H9 (cell line): ENCODE data around the gene SF3B3. TPM values are rescaled to one million over a fixed set of nuclear protein-coding genes. Genes with fewer than 3 reads are reported as not detected.

Source experiments
- DNase-seq: peaks from one replicate; pipeline ENCODE4 v3.0.0-alpha.2; 2017
- H2AFZ ChIP-seq: one replicate; pipeline ENCODE4 v1.6.1; 2013; ENCODE audit warnings: mild to moderate bottlenecking, low read length, control low read depth, moderate library complexity
- H2AK5ac ChIP-seq: 2 replicates; pipeline ENCODE4 v1.6.1; 2013; ENCODE audit warnings: low read length, control low read depth, mixed read lengths; ENCODE audit not compliant: insufficient read length
- H2BK120ac ChIP-seq: one replicate; pipeline ENCODE4 v1.6.1; 2013; ENCODE audit warnings: low read depth, mild to moderate bottlenecking, low read length, control low read depth, inconsistent platforms; ENCODE audit not compliant: poor library complexity, severe bottlenecking
- H2BK12ac ChIP-seq: 2 replicates; pipeline ENCODE4 v1.6.1; 2013; ENCODE audit warnings: low read length, control low read depth, mixed read lengths, low read depth; ENCODE audit not compliant: insufficient read length
- H2BK15ac ChIP-seq: 2 replicates; pipeline ENCODE4 v1.6.1; 2013; ENCODE audit warnings: low read depth, low read length, control low read depth
- H2BK20ac ChIP-seq: one replicate; pipeline ENCODE4 v1.6.1; 2013; ENCODE audit warnings: low read depth, mild to moderate bottlenecking, low read length, control low read depth, inconsistent platforms; ENCODE audit not compliant: poor library complexity, severe bottlenecking
- H2BK5ac ChIP-seq: 2 replicates; pipeline ENCODE4 v1.6.1; 2013; ENCODE audit warnings: low read length, control low read depth, mixed read lengths; ENCODE audit not compliant: insufficient read length
- H3K14ac ChIP-seq: 2 replicates; pipeline ENCODE4 v1.6.1; 2013; ENCODE audit warnings: low read length, control low read depth; ENCODE audit not compliant: insufficient read depth
- H3K18ac ChIP-seq: 2 replicates; pipeline ENCODE4 v1.6.1; 2013; ENCODE audit warnings: low read depth, mild to moderate bottlenecking, mixed read lengths, low read length, control low read depth; ENCODE audit not compliant: insufficient read length
- H3K23ac ChIP-seq: 2 replicates; pipeline ENCODE4 v1.6.1; 2013; ENCODE audit warnings: low read length, control low read depth, mixed read lengths, low read depth; ENCODE audit not compliant: insufficient read length
- H3K23me2 ChIP-seq: 2 replicates; pipeline ENCODE4 v1.6.1; 2013; ENCODE audit warnings: low read depth, mild to moderate bottlenecking, mixed read lengths, low read length, control low read depth; ENCODE audit not compliant: insufficient read length, poor library complexity, severe bottlenecking
- H3K27ac ChIP-seq: 2 replicates; pipeline ENCODE4 v1.5.1; 2013; ENCODE audit warnings: low read length, control low read depth, mixed read lengths, low read depth; ENCODE audit not compliant: insufficient read length
- H3K27me3 ChIP-seq: 2 replicates; pipeline ENCODE4 v1.6.1; 2013; ENCODE audit warnings: low read length, control low read depth, inconsistent platforms; ENCODE audit not compliant: insufficient read depth
- H3K4ac ChIP-seq: 2 replicates; pipeline ENCODE4 v1.6.1; 2013; ENCODE audit warnings: low read depth, mild to moderate bottlenecking, control low read depth, inconsistent platforms, low read length, moderate library complexity
- H3K4me1 ChIP-seq: 2 replicates; pipeline ENCODE4 v1.6.1; 2013; ENCODE audit warnings: low read length, control low read depth, inconsistent platforms; ENCODE audit not compliant: insufficient read depth
- H3K4me2 ChIP-seq: 2 replicates; pipeline ENCODE4 v1.6.1; 2013; ENCODE audit warnings: low read length, control low read depth, mixed read lengths; ENCODE audit not compliant: insufficient read length, insufficient read depth
- H3K56ac ChIP-seq: 2 replicates; pipeline ENCODE4 v1.6.1; 2013; ENCODE audit warnings: low read depth, mild to moderate bottlenecking, mixed read lengths, low read length, control low read depth; ENCODE audit not compliant: insufficient read length
- H3K79me1 ChIP-seq: 2 replicates; pipeline ENCODE4 v1.6.1; 2013; ENCODE audit warnings: low read depth, mild to moderate bottlenecking, moderate library complexity, low read length, control low read depth, inconsistent platforms; ENCODE audit not compliant: insufficient read depth, poor library complexity, severe bottlenecking
- H3K79me2 ChIP-seq: 2 replicates; pipeline ENCODE4 v1.6.1; 2013; ENCODE audit warnings: low read length, control low read depth, inconsistent platforms; ENCODE audit not compliant: insufficient read depth
- H3K9ac ChIP-seq: 2 replicates; pipeline ENCODE4 v1.6.1; 2013; ENCODE audit warnings: low read length, control low read depth, mixed read lengths; ENCODE audit not compliant: insufficient read length; ENCODE audit errors: extremely low read depth
- H3K9me3 ChIP-seq: one replicate; pipeline ENCODE4 v1.6.1; 2013; ENCODE audit warnings: low read depth, low read length, inconsistent platforms; ENCODE audit not compliant: control insufficient read depth
- H3T11ph ChIP-seq: one replicate; pipeline ENCODE4 v1.6.1; 2013; ENCODE audit warnings: mild to moderate bottlenecking, low read length, control low read depth, inconsistent platforms
- H4K20me1 ChIP-seq: one replicate; pipeline ENCODE4 v1.6.1; 2013; ENCODE audit not compliant: control insufficient read depth, insufficient read length, insufficient read depth
- H4K5ac ChIP-seq: 2 replicates; pipeline ENCODE4 v1.6.1; 2013; ENCODE audit warnings: low read depth, mild to moderate bottlenecking, mixed read lengths, low read length, control low read depth; ENCODE audit not compliant: insufficient read length
- H4K8ac ChIP-seq: replicated peaks from 2 replicates; pipeline ENCODE4 v1.6.1; 2013; ENCODE audit warnings: low read length, control low read depth, mixed read lengths, low read depth; ENCODE audit not compliant: insufficient read length
- H4K91ac ChIP-seq: 2 replicates; pipeline ENCODE4 v1.6.1; 2013; ENCODE audit warnings: low read depth, mild to moderate bottlenecking, moderate library complexity, mixed read lengths, low read length, control low read depth; ENCODE audit not compliant: insufficient read length
- H3K27ac Mint-ChIP-seq, 3 experiments: 2 replicates in 2 of 3; 3 replicates in 1 of 3; pipeline ENCODE4 v1.8.0; 2020 to 2021; ENCODE audit warnings: mixed read lengths in 3 of 3, mild to moderate bottlenecking in 1 of 3, moderate library complexity in 1 of 3
- H3K27me3 Mint-ChIP-seq: 2 replicates; pipeline ENCODE4 v1.8.0; 2021; ENCODE audit warnings: low read depth, mild to moderate bottlenecking, moderate library complexity, mixed read lengths
- H3K36me3 Mint-ChIP-seq, 3 experiments: 2 replicates in 2 of 3; 3 replicates in 1 of 3; pipeline ENCODE4 v1.8.0; 2020 to 2021; ENCODE audit warnings: low read depth in 3 of 3, mixed read lengths in 3 of 3; ENCODE audit not compliant: insufficient read depth in 1 of 3
- H3K4me1 Mint-ChIP-seq, 2 experiments: 2 replicates each; pipeline ENCODE4 v1.8.0; 2020; ENCODE audit warnings: mixed read lengths in 2 of 2
- H3K4me3 Mint-ChIP-seq, 2 experiments: 2 replicates in 1 of 2; 3 replicates in 1 of 2; pipeline ENCODE4 v1.8.0; 2020 to 2021; ENCODE audit warnings: mild to moderate bottlenecking in 2 of 2, mixed read lengths in 2 of 2, moderate library complexity in 1 of 2
- H3K9me3 Mint-ChIP-seq, 2 experiments: 2 replicates in 1 of 2; 3 replicates in 1 of 2; pipeline ENCODE4 v1.8.0; 2020; ENCODE audit warnings: mild to moderate bottlenecking in 2 of 2, mixed read lengths in 2 of 2, moderate library complexity in 1 of 2
- CTCF ChIP-seq: fragments of 200-600 bp; sonication (generic); conservative IDR thresholded peaks from 3 replicates; pipeline ENCODE4 v1.8.0; 2021; ENCODE audit warnings: antibody characterized with exemption, mild to moderate bottlenecking
- WGBS: extraction: QIAGEN DNeasy Blood & Tissue Kit; methylation state at CpG from one replicate; pipeline ENCODE4 v1.1.7; 2013; ENCODE audit warnings: missing lambda C conversion rate, low lambda C conversion rate, mixed read lengths; ENCODE audit not compliant: insufficient read length; ENCODE audit errors: extremely low coverage; 5-methylcytosine and 5-hydroxymethylcytosine counted together
- total RNA-seq: library from RNA; stranded (reverse); gene quantifications from 2 replicates; pipeline ENCODE4 v1.2.1, GENCODE V29; 2021

Gene SF3B3
- total RNA-seq, 1 experiment from 2014 or later, result 493 TPM

GRCh38 chr16:70579248-70579647 is 55.6 kb downstream of the SF3B3 start:
- H2BK120ac ChIP-seq, result no peak overlapping the region
- no peak for TF ChIP-seq CTCF
- H3K27me3 ChIP-seq, result no peaks in the 10 kb centered on the region

More at GRCh38 chr16:70579248-70579647, 55.6 kb downstream of the SF3B3 start:
- peaks cover 4% of the 10 kb centered on the region for H3K27me3 Mint-ChIP-seq
- no peak overlapping the region for H2BK12ac ChIP-seq
- H3K4me2 ChIP-seq, result no peak overlapping the region
- no peaks in the 10 kb centered on the region for H3K79me2 ChIP-seq
- no peak overlapping the region for H2BK5ac ChIP-seq
- H3K4me1 Mint-ChIP-seq, result peaks cover 9 to 13% of the 10 kb centered on the region in 2 experiments
- no peaks in the 10 kb centered on the region for H3K9me3 ChIP-seq
- H3K79me1 ChIP-seq, result no peaks in the 10 kb centered on the region
- no peak overlapping the region for H3T11ph ChIP-seq
- H2AFZ ChIP-seq, result no peak overlapping the region
- H3K36me3 Mint-ChIP-seq, result peaks cover 0 to 13% (median 0%) of the 10 kb centered on the region in 3 experiments; a peak in 3 of 7 replicates
- H2AK5ac ChIP-seq, result no peak overlapping the region
- no peak overlapping the region for H3K9ac ChIP-seq
- H3K27ac ChIP-seq, result no peak overlapping the region
- no peak overlapping the region for H3K18ac ChIP-seq
- no peak overlapping the region for H3K23ac ChIP-seq
- no peaks in the 10 kb centered on the region for H4K20me1 ChIP-seq
- H2BK15ac ChIP-seq, result no peak overlapping the region
- no peak overlapping the region for H3K14ac ChIP-seq
- no peak overlapping the region for H3K4me3 Mint-ChIP-seq
- H3K56ac ChIP-seq, result no peak overlapping the region
- no CpG with 5 or more reads among the region's 5 CpGs for WGBS
- no peak overlapping the region for H2BK20ac ChIP-seq
- H3K27ac Mint-ChIP-seq, result no peak overlapping the region
- DNase-seq, result no peak
- no peak overlapping the region for H4K8ac ChIP-seq
- no peak overlapping the region for H3K4ac ChIP-seq
- H4K5ac ChIP-seq, result no peak overlapping the region
- peaks cover 0 to 3% of the 10 kb centered on the region in 2 experiments; a peak in 1 of 5 replicates for H3K9me3 Mint-ChIP-seq
- no peaks in the 10 kb centered on the region for H3K23me2 ChIP-seq
- H4K91ac ChIP-seq, result no peak overlapping the region
- no peaks in the 10 kb centered on the region for H3K4me1 ChIP-seq
